ENCODE measurements around the gene COX7B. TPM values are rescaled to one million over a fixed set of nuclear protein-coding genes. Genes with fewer than 3 reads are reported as not detected.
"Not testable (repeated sequence)": the region's sequence is repeated elsewhere in the genome, so short reads cannot be mapped to it uniquely, and the experiment has no call there.

COX7B gene
- total and polyA plus RNA-seq, 2 donors (not counting 3 experiments of a cell fraction or from before 2014, with no cell fraction given): 229 to 743 TPM

GRCh38 chrX:77938083-77938680, 38.9 kb downstream of the COX7B start:
- dilution Hi-C loops (cut with MboI; ENCODE audit: extremely low pct_ligation_motif_present, low sequenced_read_pairs): no loop called here
- BruUV-seq (replicated peaks): no TSS peak
- DNase-seq (ENCODE audit: low read depth, low spot score) (no peak), FAIRE-seq (no peak)
- Histone ChIP-seq H3K36me3 (ENCODE audit: control insufficient read depth in 2 of 2, extremely low read depth in 1 of 2, insufficient read depth in 2 of 2, low read length in 2 of 2) (no peaks in the 10 kb centered on the region), H4K20me1 (replicated peaks; ENCODE audit: control insufficient read depth, extremely low read depth, insufficient read depth, low read length) (no peaks in the 10 kb centered on the region), H3K9me3 (replicated peaks; ENCODE audit: control insufficient read depth, insufficient read depth, low read length) (no peaks in the 10 kb centered on the region), H3K27ac (ENCODE audit: insufficient read depth, low read depth, low read length) (no peak overlapping the region), H3K9ac (replicated peaks; ENCODE audit: extremely low read depth, insufficient read depth, low read length) (no peak overlapping the region), H3K4me2 (ENCODE audit: insufficient read depth, low read length) (no peak overlapping the region), H3K4me1 (ENCODE audit: control insufficient read depth, extremely low read depth, insufficient read depth, low read length) (peaks cover 11% of the 10 kb centered on the region), H2AFZ (ENCODE audit: low read depth, low read length) (no peak overlapping the region), H3K79me2 (ENCODE audit: control insufficient read depth, insufficient read depth, low read length) (no peaks in the 10 kb centered on the region), H3K27me3 (ENCODE audit: control insufficient read depth in 2 of 2, insufficient read depth in 2 of 2, low read length in 2 of 2) (no peaks in the 10 kb centered on the region), H3K4me3 (replicated peaks in 1 of 3; ENCODE audit: insufficient read depth in 1 of 3, low read depth in 1 of 3, low read length in 3 of 3) (no peak overlapping the region), H3K9me1 (replicated peaks; ENCODE audit: control insufficient read depth, extremely low read depth, insufficient read depth, low read length) (no peaks in the 10 kb centered on the region)
- intact Hi-C loops (cut with micrococcal nuclease): no loop called here
- no peak for TF ChIP-seq EZH2 (IDR thresholded peaks at IDR 0.05; ENCODE audit: borderline replicate concordance, low read depth, low read length, severe bottlenecking)
- no peak for TF ChIP-seq POLR2AphosphoS5 (IDR thresholded peaks at IDR 0.05; ENCODE audit: insufficient read depth, low read depth, low read length)
- no peak for TF ChIP-seq MYC (IDR thresholded peaks at IDR 0.05; ENCODE audit: low read depth, low read length)
- no peak for TF ChIP-seq CTCF (IDR thresholded peaks at IDR 0.05; ENCODE audit: extremely low read depth in 1 of 2, insufficient read depth in 1 of 2, low read depth in 1 of 2, low read length in 2 of 2)
- no peak for TF ChIP-seq MAX (IDR thresholded peaks at IDR 0.05; ENCODE audit: insufficient read depth, insufficient read length)
- TF ChIP-seq GATA2 (IDR thresholded peaks at IDR 0.05; ENCODE audit: insufficient read depth, insufficient read length, low read depth, low read length): no peak
- no peak for TF ChIP-seq JUN (IDR thresholded peaks at IDR 0.05; ENCODE audit: borderline replicate concordance, insufficient read depth, insufficient read length, low read depth)
- TF ChIP-seq POLR2A (IDR thresholded peaks at IDR 0.05; ENCODE audit: low read depth, low read length): no peak
- no peak for TF ChIP-seq FOS (IDR thresholded peaks at IDR 0.05; ENCODE audit: borderline replicate concordance, insufficient read depth, low read length)
- POLR2A ChIA-PET: no interaction called here
- CTCF ChIA-PET: no interaction called here

GRCh38 chrX:77945031-77945430, 45.8 kb downstream of the COX7B start:
- H3K9me3 ChIP-seq (replicated peaks; ENCODE audit: control insufficient read depth, insufficient read depth, low read length); H3K27ac ChIP-seq (ENCODE audit: insufficient read depth, low read depth, low read length); DNase-seq (ENCODE audit: low read depth, low spot score); POLR2A ChIA-PET; H3K4me2 ChIP-seq (ENCODE audit: insufficient read depth, low read length); CTCF ChIA-PET; H3K4me3 ChIP-seq (replicated peaks in 1 of 3; ENCODE audit: insufficient read depth in 1 of 3, low read depth in 1 of 3, low read length in 3 of 3); intact Hi-C loops (cut with micrococcal nuclease); dilution Hi-C loops (cut with MboI; ENCODE audit: extremely low pct_ligation_motif_present, low sequenced_read_pairs); H3K9me1 ChIP-seq (replicated peaks; ENCODE audit: control insufficient read depth, extremely low read depth, insufficient read depth, low read length); BruUV-seq (replicated peaks); H3K79me2 ChIP-seq (ENCODE audit: control insufficient read depth, insufficient read depth, low read length); H3K27me3 ChIP-seq (ENCODE audit: control insufficient read depth in 2 of 2, insufficient read depth in 2 of 2, low read length in 2 of 2); H3K36me3 ChIP-seq (ENCODE audit: control insufficient read depth in 2 of 2, extremely low read depth in 1 of 2, insufficient read depth in 2 of 2, low read length in 2 of 2); H4K20me1 ChIP-seq (replicated peaks; ENCODE audit: control insufficient read depth, extremely low read depth, insufficient read depth, low read length); H3K9ac ChIP-seq (replicated peaks; ENCODE audit: extremely low read depth, insufficient read depth, low read length); H2AFZ ChIP-seq (ENCODE audit: low read depth, low read length); H3K4me1 ChIP-seq (ENCODE audit: control insufficient read depth, extremely low read depth, insufficient read depth, low read length); FAIRE-seq: not testable (repeated sequence)

All from endothelial cell of umbilical vein (primary cell).